Esophagus (tissue), 2 donors: Measurements from ENCODE around the gene SMU1. TPM values are rescaled to one million over a fixed set of nuclear protein-coding genes. Genes with fewer than 3 reads are reported as not detected.
"Not testable (repeated sequence)": the region's sequence is repeated elsewhere in the genome, so short reads cannot be mapped to it uniquely, and the experiment has no call there.

Experiments
- H3K27ac ChIP-seq, 2 donors: one replicate each; pipeline ENCODE4 v1.5.1; 2013; ENCODE audit warnings: low read depth in 2 of 2, mild to moderate bottlenecking in 2 of 2, inconsistent platforms in 1 of 2, low read length in 1 of 2, moderate library complexity in 1 of 2
- H3K27me3 ChIP-seq, 2 donors: one replicate each; pipeline ENCODE4 v1.6.1; 2013; ENCODE audit warnings: low read length in 2 of 2, control low read depth in 1 of 2, mild to moderate bottlenecking in 1 of 2; ENCODE audit not compliant: insufficient read depth in 2 of 2, control insufficient read depth in 1 of 2
- H3K36me3 ChIP-seq, 2 donors: one replicate each; pipeline ENCODE4 v1.6.1; 2013; ENCODE audit warnings: low read length in 1 of 2; ENCODE audit not compliant: control insufficient read depth in 2 of 2, insufficient read depth in 2 of 2
- H3K4me1 ChIP-seq, 2 donors: one replicate each; pipeline ENCODE4 v1.6.1; 2013; ENCODE audit warnings: low read length in 1 of 2; ENCODE audit not compliant: control insufficient read depth in 2 of 2, insufficient read depth in 2 of 2
- H3K4me3 ChIP-seq, 2 donors: one replicate each; pipeline ENCODE4 v1.5.1; 2013; ENCODE audit warnings: low read length in 2 of 2, mild to moderate bottlenecking in 2 of 2, low read depth in 1 of 2, moderate library complexity in 1 of 2
- H3K9me3 ChIP-seq, 2 donors: one replicate each; pipeline ENCODE4 v1.6.1; 2013; ENCODE audit warnings: mild to moderate bottlenecking in 2 of 2, low read depth in 1 of 2, low read length in 1 of 2, moderate library complexity in 1 of 2; ENCODE audit not compliant: control insufficient read depth in 2 of 2, insufficient read depth in 1 of 2
- WGBS, 2 donors: extraction: QIAGEN DNeasy Blood & Tissue Kit; methylation state at CpG; one replicate each; pipeline ENCODE4 v1.1.7; 2013; 5-methylcytosine and 5-hydroxymethylcytosine counted together
- polyA plus RNA-seq, 2 donors: library from polyadenylated mRNA; stranded (reverse); fragments of 200-250 nt; gene quantifications; one replicate each; pipeline ENCODE4 v1.2.3, GENCODE V29; 2013
- donor health status: healthy with polysubstance abuse.
- donor health status: Bipolar disorder and iron deficiency.

Gene SMU1
- polyA plus RNA-seq, 2 donors = 4.8 to 8.5 TPM

GRCh38 chr9:33005335-33005734 lies 71.1 kb downstream of the SMU1 start:
- not testable (repeated sequence) for H3K36me3 ChIP-seq, H3K27me3 ChIP-seq, H3K4me3 ChIP-seq, H3K4me1 ChIP-seq, H3K27ac ChIP-seq, H3K9me3 ChIP-seq

- H3K9me3 ChIP-seq = not testable (repeated sequence)
Measured at GRCh38 chr9:33000682-33001055, 75.8 kb downstream of the SMU1 start.

GRCh38 chr9:32992595-32993238 lies 83.8 kb downstream of the SMU1 start:
- peaks cover 8 to 12% of the 10 kb centered on the region in 2 donors for H3K36me3 ChIP-seq
- no peaks in the 10 kb centered on the region for H3K4me1 ChIP-seq
- no peaks in the 10 kb centered on the region for H3K9me3 ChIP-seq
- no peak overlapping the region for H3K27ac ChIP-seq
- WGBS, 2 donors = 57 to 59% methylated on average over 3 of the region's 3 CpGs
- H3K27me3 ChIP-seq = no peaks in the 10 kb centered on the region
- H3K4me3 ChIP-seq = no peak overlapping the region

More at GRCh38 chr9:33000682-33001055, 75.8 kb downstream of the SMU1 start:
- H3K4me1 ChIP-seq, H3K27me3 ChIP-seq, H3K36me3 ChIP-seq: not testable (repeated sequence)
- WGBS, 2 donors = 5 to 7% methylated on average over 12 of the region's 12 CpGs
- H3K27ac ChIP-seq = peak overlapping the region; percentile 96 to 98
- H3K4me3 ChIP-seq = peak overlapping the region; percentile 77 to 91

- Histone ChIP-seq H3K27me3 (no peaks in the 10 kb centered on the region), H3K4me1 (no peaks in the 10 kb centered on the region), H3K36me3 (peaks cover 11 to 16% of the 10 kb centered on the region in 2 donors), H3K9me3 (no peaks in the 10 kb centered on the region), H3K27ac (no peak overlapping the region), H3K4me3 (no peak overlapping the region)
- 65 to 71% methylated on average over 6 of the region's 6 CpGs for WGBS, 2 donors
Measured at GRCh38 chr9:32991897-32992594, 84.4 kb downstream of the SMU1 start.

Other genes starting within 250 kb of the SMU1 start
- gene APTX, start 75.0 kb downstream of the SMU1 start, polyA plus RNA-seq = 10 to 100 TPM; 22.4 to 24.5 TPM
- 10 to 100 TPM; 25.8 to 45.7 TPM for gene DNAJA1, start 51.4 kb downstream of the SMU1 start, polyA plus RNA-seq
- gene B4GALT1, start 90.7 kb upstream of the SMU1 start, polyA plus RNA-seq = 10 to 100 TPM; 26.0 to 29.2 TPM
- gene SPINK4, start 163.5 kb upstream of the SMU1 start, polyA plus RNA-seq = not detected
- 100 to 1,000 TPM in 1 of 2 donors, 10 to 100 TPM in 1; 63.5 to 102 TPM for gene BAG1, start 188.0 kb upstream of the SMU1 start, polyA plus RNA-seq
- 10 to 100 TPM; 59.9 to 64.2 TPM for gene CHMP5, start 188.4 kb upstream of the SMU1 start, polyA plus RNA-seq
- gene NFX1, start 213.8 kb upstream of the SMU1 start, polyA plus RNA-seq = 10 to 100 TPM; 13.0 to 17.2 TPM